Cardiac fibroblast (primary cell): Measurements from ENCODE around the gene TRMT10B.

Experiments
- DNase-seq, 2 donors: peaks; one replicate each; pipeline versions ENCODE4 v3.0.0 to v3.0.0-alpha.2; 2010; ENCODE audit warnings: low read depth in 2 of 2
- H3K4me3 ChIP-seq, 2 donors: replicated peaks in 1 of 2; 1 replicate in 1 of 2; 2 replicates in 1 of 2; pipeline ENCODE4 v1.5.1; 2011; ENCODE audit warnings: low read depth in 2 of 2, low read length in 2 of 2, mild to moderate bottlenecking in 2 of 2, moderate library complexity in 1 of 2
- TF ChIP-seq, protein P1 (sequence below): IDR thresholded peaks from one replicate; pipeline ENCODE4 v1.5.1; 2011; ENCODE audit warnings: low read depth, mild to moderate bottlenecking, low read length, inconsistent platforms

The TRMT10B gene

GRCh38 chr9:37792122-37792521 lies 38.5 kb downstream of the TRMT10B start:
- TF ChIP-seq, protein P1, sequence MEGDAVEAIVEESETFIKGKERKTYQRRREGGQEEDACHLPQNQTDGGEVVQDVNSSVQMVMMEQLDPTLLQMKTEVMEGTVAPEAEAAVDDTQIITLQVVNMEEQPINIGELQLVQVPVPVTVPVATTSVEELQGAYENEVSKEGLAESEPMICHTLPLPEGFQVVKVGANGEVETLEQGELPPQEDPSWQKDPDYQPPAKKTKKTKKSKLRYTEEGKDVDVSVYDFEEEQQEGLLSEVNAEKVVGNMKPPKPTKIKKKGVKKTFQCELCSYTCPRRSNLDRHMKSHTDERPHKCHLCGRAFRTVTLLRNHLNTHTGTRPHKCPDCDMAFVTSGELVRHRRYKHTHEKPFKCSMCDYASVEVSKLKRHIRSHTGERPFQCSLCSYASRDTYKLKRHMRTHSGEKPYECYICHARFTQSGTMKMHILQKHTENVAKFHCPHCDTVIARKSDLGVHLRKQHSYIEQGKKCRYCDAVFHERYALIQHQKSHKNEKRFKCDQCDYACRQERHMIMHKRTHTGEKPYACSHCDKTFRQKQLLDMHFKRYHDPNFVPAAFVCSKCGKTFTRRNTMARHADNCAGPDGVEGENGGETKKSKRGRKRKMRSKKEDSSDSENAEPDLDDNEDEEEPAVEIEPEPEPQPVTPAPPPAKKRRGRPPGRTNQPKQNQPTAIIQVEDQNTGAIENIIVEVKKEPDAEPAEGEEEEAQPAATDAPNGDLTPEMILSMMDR, result no peak
- H3K4me3 ChIP-seq, result no peak overlapping the region
- DNase-seq, result no peak

- TF ChIP-seq, protein P1, result no peak
- no peak overlapping the region for H3K4me3 ChIP-seq
- no peak for DNase-seq
Measured at GRCh38 chr9:37796232-37796631, 42.6 kb downstream of the TRMT10B start.

GRCh38 chr9:37798677-37799076 lies 45.1 kb downstream of the TRMT10B start:
- no peak for DNase-seq
- no peak overlapping the region for H3K4me3 ChIP-seq
- TF ChIP-seq, protein P1, result no peak

DNA sequence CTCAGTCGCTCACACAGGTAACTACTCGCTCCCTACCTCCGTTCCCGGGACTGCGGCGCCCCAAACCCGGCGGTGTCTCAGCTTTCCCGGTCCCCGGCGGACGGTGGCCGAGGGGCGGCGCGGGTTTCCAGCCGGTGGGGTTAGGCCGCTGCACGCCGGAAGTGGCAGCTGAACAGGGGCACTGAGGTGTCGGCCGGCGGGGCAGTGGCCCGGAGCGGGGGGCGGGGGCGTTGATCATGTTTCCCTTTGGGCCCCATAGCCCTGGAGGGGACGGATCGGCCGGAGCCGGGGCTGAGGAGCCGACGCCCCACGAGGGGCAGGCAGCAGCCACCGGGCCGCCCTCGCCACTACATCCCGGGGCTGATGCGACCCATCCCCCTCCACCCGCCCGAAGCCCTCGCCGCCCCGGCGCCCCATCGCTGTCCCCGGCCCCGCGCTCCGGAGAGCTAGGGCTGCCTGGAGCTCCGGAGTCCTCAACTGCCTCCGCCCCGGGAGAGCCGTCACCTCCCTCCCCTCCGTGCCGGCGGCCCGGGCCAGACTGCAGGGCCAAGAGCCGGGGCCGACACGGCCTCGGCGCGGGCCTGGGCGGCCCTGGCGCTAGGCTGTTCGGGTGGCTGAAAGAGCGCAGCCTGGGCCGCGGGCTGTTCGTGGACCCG lies 47.2 kb downstream of the TRMT10B start, which contains the start of gene DCAF10:
TSS of gene DCAF10 (plus strand) at position 167 of the 656 bp plus-strand sequence. CDS start at position 237, 70 bp downstream.
- H3K4me3 ChIP-seq, result peak within 1 kb of the TSS; percentile 87 to 88
- peak; percentile 86 to 88 for DNase-seq
- TF ChIP-seq, protein P1, result no peak

DNA sequence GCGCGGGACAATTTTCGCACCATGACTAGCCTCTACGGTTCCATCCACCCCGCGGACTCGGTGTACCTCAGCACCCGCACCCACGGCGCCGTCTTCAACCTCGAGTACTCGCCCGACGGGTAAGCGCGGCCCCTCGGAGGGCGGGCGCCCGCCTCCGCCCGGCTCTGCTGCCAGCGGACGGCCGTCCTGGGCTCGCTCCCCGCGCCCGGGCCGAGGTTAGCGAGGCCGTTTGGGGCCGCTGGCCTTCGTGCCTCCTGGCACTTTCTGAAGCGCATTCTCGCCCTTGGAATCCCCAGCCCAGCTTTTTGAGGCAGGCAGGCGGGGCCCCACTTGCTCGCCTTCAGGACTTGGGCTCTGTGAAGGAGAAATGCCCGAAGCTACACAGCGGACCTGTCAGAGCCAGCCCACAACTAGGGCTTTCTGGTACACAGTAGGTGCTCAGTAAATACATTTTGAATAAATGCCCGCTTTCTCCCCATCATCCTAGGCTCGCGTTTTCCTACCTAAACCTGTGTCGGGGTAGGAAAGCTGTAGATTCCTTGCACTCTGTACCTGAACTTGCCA lies 47.8 kb downstream of the TRMT10B start:
- TF ChIP-seq, protein P1, result no peak
- DNase-seq, result peak; percentile 29

GRCh38 chr9:37801959-37802711 lies 48.5 kb downstream of the TRMT10B start:
- no peak for DNase-seq
- TF ChIP-seq, protein P1, result no peak
- H3K4me3 ChIP-seq, result peak overlapping the region; percentile 87 to 88

More for the DNA sequence above, 47.8 kb downstream of the TRMT10B start:
- peak overlapping the region; percentile 87 to 88 for H3K4me3 ChIP-seq
